HL-60 (cell line): Measurements from ENCODE around the gene ALK.

Source experiments
- DNase-seq, 2 experiments: peaks; one replicate each; pipeline ENCODE4 v3.0.0-alpha.2; 2010 to 2020; ENCODE audit warnings: low read depth in 1 of 2, low spot score in 1 of 2
- H3K27ac ChIP-seq: fragments of 250-450 bp; sonication (Bioruptor Pico); replicated peaks from 2 replicates; pipeline ENCODE4 v1.5.1; 2020; ENCODE audit warnings: mild to moderate bottlenecking, moderate library complexity
- H3K27me3 ChIP-seq: fragments of 250-450 bp; sonication (Bioruptor Pico); 2 replicates; pipeline ENCODE4 v1.5.1; 2021; ENCODE audit warnings: mild to moderate bottlenecking, moderate library complexity; ENCODE audit not compliant: insufficient read depth, poor library complexity, severe bottlenecking
- H3K4me3 ChIP-seq: replicated peaks from 2 replicates; pipeline ENCODE4 v1.5.1; 2011; ENCODE audit warnings: mild to moderate bottlenecking, control low read depth, low read length; ENCODE audit not compliant: insufficient read depth
- GABPA ChIP-seq: IDR thresholded peaks from 2 replicates; pipeline ENCODE4 v1.6.1; 2012; ENCODE audit warnings: low read depth
- POLR2AphosphoS5 ChIP-seq: IDR thresholded peaks from 2 replicates; pipeline ENCODE4 v1.6.1; 2012; ENCODE audit warnings: low read depth
- SPI1 ChIP-seq: IDR thresholded peaks from 2 replicates; pipeline ENCODE4 v1.6.1; 2012; ENCODE audit warnings: low read depth, mild to moderate bottlenecking, borderline replicate concordance
- TF ChIP-seq, protein P1 (sequence below): IDR thresholded peaks from 2 replicates; pipeline ENCODE4 v1.6.1; 2012; ENCODE audit warnings: low read depth; ENCODE audit not compliant: insufficient replicate concordance
- TF ChIP-seq, protein P2 (sequence below): IDR thresholded peaks from one replicate; pipeline ENCODE4 v1.5.1; 2011; ENCODE audit warnings: low read length, control low read depth, inconsistent platforms; ENCODE audit not compliant: insufficient read depth

ALK gene

GRCh38 chr2:29697181-29697580 lies 224.2 kb downstream of the ALK start:
- Histone ChIP-seq H3K27me3 (no peaks in the 10 kb centered on the region), H3K4me3 (no peak overlapping the region), H3K27ac (no peak overlapping the region)
- no peak for DNase-seq
- TF ChIP-seq, protein P1, sequence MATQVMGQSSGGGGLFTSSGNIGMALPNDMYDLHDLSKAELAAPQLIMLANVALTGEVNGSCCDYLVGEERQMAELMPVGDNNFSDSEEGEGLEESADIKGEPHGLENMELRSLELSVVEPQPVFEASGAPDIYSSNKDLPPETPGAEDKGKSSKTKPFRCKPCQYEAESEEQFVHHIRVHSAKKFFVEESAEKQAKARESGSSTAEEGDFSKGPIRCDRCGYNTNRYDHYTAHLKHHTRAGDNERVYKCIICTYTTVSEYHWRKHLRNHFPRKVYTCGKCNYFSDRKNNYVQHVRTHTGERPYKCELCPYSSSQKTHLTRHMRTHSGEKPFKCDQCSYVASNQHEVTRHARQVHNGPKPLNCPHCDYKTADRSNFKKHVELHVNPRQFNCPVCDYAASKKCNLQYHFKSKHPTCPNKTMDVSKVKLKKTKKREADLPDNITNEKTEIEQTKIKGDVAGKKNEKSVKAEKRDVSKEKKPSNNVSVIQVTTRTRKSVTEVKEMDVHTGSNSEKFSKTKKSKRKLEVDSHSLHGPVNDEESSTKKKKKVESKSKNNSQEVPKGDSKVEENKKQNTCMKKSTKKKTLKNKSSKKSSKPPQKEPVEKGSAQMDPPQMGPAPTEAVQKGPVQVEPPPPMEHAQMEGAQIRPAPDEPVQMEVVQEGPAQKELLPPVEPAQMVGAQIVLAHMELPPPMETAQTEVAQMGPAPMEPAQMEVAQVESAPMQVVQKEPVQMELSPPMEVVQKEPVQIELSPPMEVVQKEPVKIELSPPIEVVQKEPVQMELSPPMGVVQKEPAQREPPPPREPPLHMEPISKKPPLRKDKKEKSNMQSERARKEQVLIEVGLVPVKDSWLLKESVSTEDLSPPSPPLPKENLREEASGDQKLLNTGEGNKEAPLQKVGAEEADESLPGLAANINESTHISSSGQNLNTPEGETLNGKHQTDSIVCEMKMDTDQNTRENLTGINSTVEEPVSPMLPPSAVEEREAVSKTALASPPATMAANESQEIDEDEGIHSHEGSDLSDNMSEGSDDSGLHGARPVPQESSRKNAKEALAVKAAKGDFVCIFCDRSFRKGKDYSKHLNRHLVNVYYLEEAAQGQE = no peak

- TF ChIP-seq GABPA = no peak
- TF ChIP-seq, protein P2, sequence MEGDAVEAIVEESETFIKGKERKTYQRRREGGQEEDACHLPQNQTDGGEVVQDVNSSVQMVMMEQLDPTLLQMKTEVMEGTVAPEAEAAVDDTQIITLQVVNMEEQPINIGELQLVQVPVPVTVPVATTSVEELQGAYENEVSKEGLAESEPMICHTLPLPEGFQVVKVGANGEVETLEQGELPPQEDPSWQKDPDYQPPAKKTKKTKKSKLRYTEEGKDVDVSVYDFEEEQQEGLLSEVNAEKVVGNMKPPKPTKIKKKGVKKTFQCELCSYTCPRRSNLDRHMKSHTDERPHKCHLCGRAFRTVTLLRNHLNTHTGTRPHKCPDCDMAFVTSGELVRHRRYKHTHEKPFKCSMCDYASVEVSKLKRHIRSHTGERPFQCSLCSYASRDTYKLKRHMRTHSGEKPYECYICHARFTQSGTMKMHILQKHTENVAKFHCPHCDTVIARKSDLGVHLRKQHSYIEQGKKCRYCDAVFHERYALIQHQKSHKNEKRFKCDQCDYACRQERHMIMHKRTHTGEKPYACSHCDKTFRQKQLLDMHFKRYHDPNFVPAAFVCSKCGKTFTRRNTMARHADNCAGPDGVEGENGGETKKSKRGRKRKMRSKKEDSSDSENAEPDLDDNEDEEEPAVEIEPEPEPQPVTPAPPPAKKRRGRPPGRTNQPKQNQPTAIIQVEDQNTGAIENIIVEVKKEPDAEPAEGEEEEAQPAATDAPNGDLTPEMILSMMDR = no peak
- no peak for TF ChIP-seq POLR2AphosphoS5
- no peak for TF ChIP-seq SPI1
- TF ChIP-seq, protein P1 = no peak
- no peaks in the 10 kb centered on the region for H3K27me3 ChIP-seq
- no peak overlapping the region for H3K4me3 ChIP-seq
- no peak for DNase-seq
- H3K27ac ChIP-seq = no peak overlapping the region
These were observed 226.6 kb downstream of the ALK start for GRCh38 chr2:29694741-29695140.

DNA sequence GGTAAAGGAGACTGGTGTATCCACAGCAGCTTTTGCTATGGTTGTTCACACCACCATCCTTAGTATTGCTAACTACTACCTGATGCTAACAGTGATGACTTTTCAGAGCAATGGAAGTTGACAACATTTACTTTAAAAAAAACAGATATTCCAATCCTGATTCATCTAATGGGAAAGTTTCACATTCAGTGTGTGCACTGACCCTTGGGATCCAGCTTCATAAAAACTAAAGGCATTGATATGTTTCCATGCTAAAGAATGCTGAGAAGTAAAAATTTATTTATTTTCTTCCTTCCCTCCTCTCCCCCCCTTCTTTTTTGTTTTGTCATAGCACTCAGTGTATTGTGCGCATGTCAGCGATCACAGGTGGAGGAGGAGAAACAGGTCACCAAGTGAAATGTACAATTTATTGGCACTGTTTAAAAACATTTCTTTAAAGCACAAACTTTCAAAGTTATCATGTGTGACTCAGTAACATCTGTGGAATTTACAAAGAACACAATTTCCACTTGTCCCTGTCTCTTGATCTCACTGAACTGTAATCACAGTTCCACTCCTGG lies 229.9 kb downstream of the ALK start:
- H3K27ac ChIP-seq = no peak overlapping the region
- H3K27me3 ChIP-seq = no peaks in the 10 kb centered on the region
- DNase-seq = no peak
- TF ChIP-seq SPI1 (no peak), GABPA (no peak)
- TF ChIP-seq, protein P1 = no peak
- H3K4me3 ChIP-seq = no peak overlapping the region

DNA sequence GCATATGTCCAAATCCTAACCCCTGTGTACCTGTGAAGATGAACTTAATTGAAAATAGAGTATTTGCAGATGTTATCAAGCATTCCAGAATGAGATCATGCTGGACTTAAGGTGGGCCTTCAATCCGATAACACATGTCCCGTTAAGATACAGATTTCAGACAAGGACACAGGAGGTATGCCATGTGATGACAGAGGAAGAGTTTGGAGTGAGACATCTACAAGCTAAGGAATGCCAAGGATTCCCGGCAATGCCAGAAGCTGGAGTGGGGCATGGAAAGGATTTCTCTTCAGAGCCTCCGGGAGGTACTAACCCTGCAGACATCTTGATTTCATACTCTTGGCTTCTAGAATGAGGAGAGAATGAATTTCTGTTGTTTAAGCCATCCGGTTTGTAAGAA lies 231.7 kb downstream of the ALK start:
- H3K27ac ChIP-seq = no peak overlapping the region
- H3K27me3 ChIP-seq = no peaks in the 10 kb centered on the region

More for the DNA sequence above, 231.7 kb downstream of the ALK start:
- DNase-seq = no peak
- no peak overlapping the region for H3K4me3 ChIP-seq
- TF ChIP-seq SPI1 = no peak
- no peak for TF ChIP-seq GABPA
- TF ChIP-seq, protein P2 = no peak
